ENCODE data around the gene SPSB2.

- TF ChIP-seq ZNF426 (tag by site-specific recombination; IDR thresholded peaks at IDR 0.05), result no peak
- TF ChIP-seq KLF10 (tag by site-specific recombination; IDR thresholded peaks at IDR 0.05), result no peak
- no peak for TF ChIP-seq PBX3 (CRISPR knock-in tag; IDR thresholded peaks at IDR 0.05)
- no peak for TF ChIP-seq CTCF (tag by site-specific recombination; IDR thresholded peaks at IDR 0.05)
- TF ChIP-seq YY2 (tag by site-specific recombination; IDR thresholded peaks at IDR 0.05), result no peak
- no peak for TF ChIP-seq ZNF704 (tag by site-specific recombination; IDR thresholded peaks at IDR 0.05)
- TF ChIP-seq ZNF792 (tag by site-specific recombination; IDR thresholded peaks at IDR 0.05), result no peak
- TF ChIP-seq ZNF549 (tag by site-specific recombination; IDR thresholded peaks at IDR 0.05), result no peak
- no peak for TF ChIP-seq ZNF248 (tag by site-specific recombination; IDR thresholded peaks at IDR 0.05)
- TF ChIP-seq ZNF423 (tag by site-specific recombination; IDR thresholded peaks at IDR 0.05), result no peak
- no peak for TF ChIP-seq ZNF416 (tag by site-specific recombination; IDR thresholded peaks at IDR 0.05)
Observed at GRCh38 chr12:6826734-6827436, 46.2 kb downstream of the SPSB2 start.
